Duodenal mucosa (tissue), 2 donors: ENCODE measurements around the gene HES6.
"Not testable (repeated sequence)": the region's sequence is repeated elsewhere in the genome, so short reads cannot be mapped to it uniquely, and the experiment has no call there.

Experiments
- H3K27ac ChIP-seq: one replicate; pipeline ENCODE4 v1.7.0; 2013; ENCODE audit warnings: low read depth, low read length
- H3K27me3 ChIP-seq, 2 donors: one replicate each; pipeline ENCODE4 v1.7.0; 2013; ENCODE audit warnings: low read length in 2 of 2, control low read depth in 1 of 2; ENCODE audit not compliant: insufficient read depth in 2 of 2, control insufficient read depth in 1 of 2
- H3K36me3 ChIP-seq, 2 donors: one replicate each; pipeline ENCODE4 v1.7.0; 2013; ENCODE audit warnings: low read length in 2 of 2, control low read depth in 1 of 2; ENCODE audit not compliant: insufficient read depth in 2 of 2, control insufficient read depth in 1 of 2
- H3K4me1 ChIP-seq, 2 donors: one replicate each; pipeline ENCODE4 v1.7.0; 2013; ENCODE audit warnings: low read length in 2 of 2, control low read depth in 1 of 2; ENCODE audit not compliant: insufficient read depth in 2 of 2, control insufficient read depth in 1 of 2
- H3K4me3 ChIP-seq, 2 donors: one replicate each; pipeline ENCODE4 v1.7.0; 2013; ENCODE audit warnings: low read length in 2 of 2, low read depth in 1 of 2
- H3K9ac ChIP-seq, 2 donors: one replicate each; pipeline ENCODE4 v1.7.0; 2013; ENCODE audit warnings: low read length in 2 of 2, low read depth in 1 of 2
- H3K9me3 ChIP-seq, 2 donors: one replicate each; pipeline ENCODE4 v1.7.0; 2013; ENCODE audit warnings: low read length in 2 of 2, control low read depth in 1 of 2; ENCODE audit not compliant: control insufficient read depth in 1 of 2

The HES6 gene

DNA sequence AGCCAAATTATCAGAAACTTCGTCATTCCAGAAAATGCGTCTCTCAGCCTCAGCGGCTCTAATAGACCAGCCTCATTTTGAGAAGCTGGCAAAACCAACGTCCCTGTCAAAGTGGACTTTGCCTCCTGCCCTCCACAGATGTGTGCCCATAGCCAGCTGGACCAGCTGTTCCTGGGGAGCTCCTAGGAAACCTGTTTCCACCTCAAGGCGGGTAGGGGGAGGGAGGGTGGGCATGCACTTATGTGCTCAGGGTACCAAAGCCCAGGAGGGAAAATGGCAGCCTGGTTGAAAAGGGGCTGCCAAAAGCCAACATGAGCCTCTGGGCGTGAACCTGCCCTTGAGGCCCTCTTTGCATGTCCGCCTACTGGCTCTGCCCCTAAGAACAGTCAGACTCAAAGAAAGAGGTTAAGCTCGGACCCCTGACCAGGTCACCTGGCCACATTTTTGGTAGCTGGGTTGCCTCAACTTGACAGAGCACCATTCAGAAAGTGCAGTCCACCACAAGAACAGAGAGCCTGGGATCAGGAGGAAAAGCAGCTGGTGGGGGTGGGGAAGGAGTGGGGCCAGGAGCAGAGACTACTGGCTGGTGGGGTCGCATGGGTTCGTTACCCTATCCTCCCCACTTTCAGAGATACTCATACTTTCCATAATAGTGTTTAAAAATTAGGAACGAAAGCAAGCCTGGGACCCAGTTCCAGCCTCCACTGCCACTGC lies 45.1 kb upstream of the HES6 start:
- Histone ChIP-seq H3K27ac (peak overlapping the region; percentile 73), H3K36me3 (peaks cover 0 to 4% of the 10 kb centered on the region in 2 donors), H3K9ac (peak overlapping the region; percentile 66 to 97), H3K27me3 (no peaks in the 10 kb centered on the region), H3K4me3 (peak overlapping the region; percentile 43 to 45), H3K4me1 (peaks cover 69 to 71% of the 10 kb centered on the region in 2 donors), H3K9me3 (no peaks in the 10 kb centered on the region)

DNA sequence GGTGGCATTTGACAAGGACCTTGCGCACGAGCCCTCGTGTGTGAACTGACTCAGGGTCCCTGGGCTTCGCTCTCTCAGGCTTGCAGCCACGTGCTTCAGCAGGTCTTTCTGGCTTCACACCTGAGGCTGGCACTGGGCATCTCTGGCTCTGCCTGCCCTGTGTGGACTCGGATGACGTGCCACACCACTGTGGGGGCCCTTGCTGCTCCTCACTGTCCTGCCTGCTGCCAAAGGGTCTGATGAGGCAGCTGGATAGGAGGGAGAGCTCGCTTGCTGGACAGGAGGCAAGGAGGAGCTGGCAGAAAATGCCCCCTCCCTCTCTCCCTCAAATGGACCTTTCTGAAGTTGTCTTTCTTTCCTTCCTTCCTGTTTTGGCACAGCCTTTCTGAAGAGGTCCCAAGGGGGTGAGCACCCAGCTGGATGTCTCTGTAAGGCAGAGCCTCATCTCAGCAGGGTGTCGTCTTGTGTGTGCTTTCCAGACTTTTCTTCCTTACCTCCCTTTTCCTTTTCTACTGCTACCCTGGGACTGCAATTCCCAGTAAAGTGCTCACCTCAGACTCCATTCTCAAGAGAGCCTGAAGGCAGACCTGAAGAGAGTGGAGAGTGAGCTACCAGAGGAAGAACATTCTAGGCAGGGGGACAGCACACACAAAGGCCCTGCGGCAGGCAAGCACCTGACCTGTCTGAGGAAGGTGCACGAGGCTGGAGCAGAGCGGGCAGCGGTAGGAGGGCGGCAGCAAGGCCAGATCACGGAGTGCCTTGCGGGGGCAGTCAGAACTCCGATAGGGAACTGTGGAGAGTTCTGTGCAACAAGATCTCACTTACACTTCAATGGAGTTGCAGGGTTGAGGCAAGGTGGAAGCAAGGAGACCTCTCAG lies 43.3 kb upstream of the HES6 start:
- no peak overlapping the region for H3K4me3 ChIP-seq
- H3K36me3 ChIP-seq: peaks cover 0 to 4% of the 10 kb centered on the region in 2 donors
- H3K27ac ChIP-seq: no peak overlapping the region
- H3K27me3 ChIP-seq: no peaks in the 10 kb centered on the region
- no peaks in the 10 kb centered on the region for H3K9me3 ChIP-seq
- peaks cover 70 to 75% of the 10 kb centered on the region in 2 donors for H3K4me1 ChIP-seq
- H3K9ac ChIP-seq: no peak overlapping the region

DNA sequence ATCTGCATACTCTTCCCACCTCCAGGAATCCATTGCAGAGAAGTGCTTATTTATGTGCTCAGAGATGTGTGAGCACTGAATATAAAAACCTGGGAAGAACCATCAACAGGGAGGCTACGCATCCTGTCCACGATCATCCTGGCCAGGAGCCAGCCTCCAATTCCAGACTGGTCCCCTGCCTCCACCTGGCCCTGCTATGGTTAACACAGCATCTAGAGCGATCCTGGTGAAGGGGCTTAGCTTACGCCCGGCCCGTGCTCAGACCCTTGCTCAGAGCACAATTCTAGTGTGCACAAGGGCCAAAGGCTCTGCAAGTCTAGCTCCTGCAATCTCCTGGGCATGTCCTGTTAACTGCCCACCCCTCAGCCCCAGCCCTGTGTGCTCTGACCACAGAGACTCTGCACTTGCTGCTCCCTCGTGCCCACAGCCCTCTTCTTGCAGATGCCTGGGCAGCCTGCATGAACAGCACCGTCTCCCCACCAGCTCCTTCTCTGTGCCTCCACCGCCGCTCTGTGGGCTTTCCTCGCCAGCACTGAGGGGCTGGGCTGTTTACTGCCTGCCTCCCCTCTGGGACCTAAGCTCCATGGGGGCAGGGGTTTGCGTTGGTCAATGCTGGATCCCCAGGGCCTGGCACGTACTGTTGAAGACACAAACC lies 42.1 kb upstream of the HES6 start:
- H3K9ac ChIP-seq: no peak overlapping the region
- peaks cover under 1 to 14% of the 10 kb centered on the region in 2 donors for H3K36me3 ChIP-seq
- peaks cover 58 to 64% of the 10 kb centered on the region in 2 donors for H3K4me1 ChIP-seq
- no peak overlapping the region for H3K4me3 ChIP-seq
- no peak overlapping the region for H3K27ac ChIP-seq
- H3K27me3 ChIP-seq: no peaks in the 10 kb centered on the region
- no peaks in the 10 kb centered on the region for H3K9me3 ChIP-seq

DNA sequence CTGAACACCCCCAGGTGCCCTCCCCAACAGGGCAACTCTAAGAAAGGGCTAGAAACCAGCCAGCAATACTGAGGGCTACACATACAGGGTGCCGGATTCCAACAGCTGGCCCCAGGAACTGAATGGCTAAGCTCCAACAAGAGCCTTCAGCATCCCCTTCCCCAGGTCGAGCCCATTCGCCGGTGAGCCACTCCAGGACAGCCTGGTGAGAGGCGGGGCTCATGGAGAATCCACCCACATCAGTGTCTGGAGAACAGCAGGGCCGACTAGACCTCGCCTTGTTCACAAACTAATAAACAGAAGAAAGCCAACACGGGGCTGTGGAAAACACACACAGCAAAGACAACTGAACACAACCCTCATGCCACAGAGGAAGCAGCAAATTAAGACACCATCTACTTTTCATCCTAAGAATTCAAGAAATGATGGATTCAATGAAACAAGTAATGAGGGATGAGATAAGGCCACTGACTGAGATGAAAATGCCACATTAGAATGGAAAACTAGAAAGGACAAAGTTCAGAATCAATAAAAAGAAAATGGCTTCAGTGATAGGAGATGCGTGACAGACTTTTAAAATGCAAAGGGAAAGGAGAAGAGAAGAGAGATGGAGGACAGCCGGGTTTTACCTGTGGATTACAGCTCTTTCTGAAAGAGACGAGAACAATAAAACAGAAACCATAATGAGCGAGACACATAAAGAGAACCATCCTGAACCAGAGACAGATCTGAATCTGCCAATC lies 40.4 kb upstream of the HES6 start:
- peaks cover 43 to 50% of the 10 kb centered on the region in 2 donors for H3K4me1 ChIP-seq
- peak overlapping the region in 1 of 2 donors; percentile 23 for H3K4me3 ChIP-seq
- H3K27ac ChIP-seq: no peak overlapping the region

DNA sequence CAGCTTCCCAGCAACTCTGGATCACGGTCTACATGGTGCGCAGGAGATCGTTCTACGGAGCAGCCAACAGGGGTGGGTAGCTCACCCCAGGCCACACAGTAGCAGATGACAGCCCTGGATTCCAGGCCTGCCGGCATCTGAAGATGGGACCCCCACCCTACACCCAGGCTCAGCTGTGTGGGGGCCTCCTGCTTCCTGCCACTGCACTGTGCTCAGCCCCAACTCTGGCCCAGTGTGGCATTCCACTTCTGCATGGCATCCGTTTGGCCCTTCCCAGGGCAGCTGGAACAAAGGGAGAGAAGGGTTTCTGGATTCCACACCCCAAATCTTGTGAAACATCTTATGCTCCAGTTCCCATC lies 39.5 kb upstream of the HES6 start:
- no peak overlapping the region for H3K9ac ChIP-seq
- H3K27ac ChIP-seq: no peak overlapping the region
- H3K27me3 ChIP-seq: no peaks in the 10 kb centered on the region
- peaks cover 16 to 39% of the 10 kb centered on the region in 2 donors for H3K36me3 ChIP-seq
- peaks cover 42 to 50% of the 10 kb centered on the region in 2 donors for H3K4me1 ChIP-seq
- no peak overlapping the region for H3K4me3 ChIP-seq
- H3K9me3 ChIP-seq: no peaks in the 10 kb centered on the region

More for the DNA sequence above, 40.4 kb upstream of the HES6 start:
- Histone ChIP-seq H3K27me3 (no peaks in the 10 kb centered on the region), H3K9me3 (no peaks in the 10 kb centered on the region), H3K9ac (no peak overlapping the region), H3K36me3 (peaks cover 13 to 29% of the 10 kb centered on the region in 2 donors)

DNA sequence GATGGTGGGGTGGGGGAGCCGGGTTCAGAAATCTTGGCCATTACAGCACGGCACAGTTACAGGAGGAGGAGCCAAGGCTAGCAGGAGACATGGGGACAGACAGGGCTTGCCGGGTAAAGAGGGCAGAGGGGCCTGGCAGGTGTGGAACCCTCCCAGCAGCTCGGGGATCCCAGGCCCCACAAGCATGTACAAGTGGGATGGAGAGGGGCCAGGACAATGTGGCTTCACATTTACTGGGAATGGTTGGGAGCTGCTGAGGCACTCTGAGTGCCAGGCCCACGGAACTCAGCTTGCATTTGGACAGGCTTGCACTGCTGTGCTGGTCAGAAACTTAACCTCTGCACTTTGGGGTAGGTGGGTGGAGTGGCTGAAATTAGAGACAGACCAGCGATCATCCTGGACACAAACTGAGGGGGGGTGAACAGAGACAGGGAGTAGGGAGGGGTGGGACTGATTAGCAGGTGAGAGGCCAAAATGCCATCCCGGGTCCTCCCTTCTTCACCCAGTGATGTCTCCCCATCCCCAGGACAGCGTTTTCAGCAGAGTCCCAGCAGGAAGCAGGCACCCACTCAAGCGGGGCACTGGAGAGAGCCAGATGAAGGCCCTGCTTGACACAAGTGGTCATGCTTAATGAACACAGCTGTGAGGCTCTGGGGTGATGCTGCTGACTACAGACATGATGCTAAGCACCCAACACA lies 38.9 kb upstream of the HES6 start:
- H3K27ac ChIP-seq: no peak overlapping the region
- peaks cover 16 to 42% of the 10 kb centered on the region in 2 donors for H3K36me3 ChIP-seq
- H3K27me3 ChIP-seq: no peaks in the 10 kb centered on the region
- peaks cover 43 to 54% of the 10 kb centered on the region in 2 donors for H3K4me1 ChIP-seq
- no peak overlapping the region for H3K9ac ChIP-seq
- no peak overlapping the region for H3K4me3 ChIP-seq
- no peaks in the 10 kb centered on the region for H3K9me3 ChIP-seq

DNA sequence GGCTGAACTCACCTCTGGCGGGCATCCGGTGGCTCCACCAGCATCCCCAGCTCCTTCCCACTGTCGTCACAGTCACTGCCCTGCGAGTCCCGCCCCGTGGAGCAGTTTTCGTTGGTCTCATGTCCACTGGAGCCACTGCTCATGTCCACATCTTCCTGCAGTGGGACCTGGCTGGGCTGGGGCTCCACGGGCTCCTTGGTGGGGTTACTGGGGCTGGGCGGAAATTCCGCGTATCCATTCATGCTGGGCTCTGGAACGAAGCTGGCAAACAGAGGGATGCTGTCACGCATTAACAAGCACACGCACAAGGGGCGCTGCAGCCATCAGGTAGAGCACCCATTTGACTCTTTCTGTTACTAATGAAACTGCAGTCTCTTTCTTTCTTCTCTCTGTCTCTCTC lies 37.9 kb upstream of the HES6 start:
- Histone ChIP-seq H3K4me1 (peaks cover 33 to 46% of the 10 kb centered on the region in 2 donors), H3K27me3 (no peaks in the 10 kb centered on the region), H3K27ac (no peak overlapping the region), H3K9ac (no peak overlapping the region), H3K4me3 (no peak overlapping the region), H3K9me3 (no peaks in the 10 kb centered on the region), H3K36me3 (peaks cover 20 to 50% of the 10 kb centered on the region in 2 donors)

DNA sequence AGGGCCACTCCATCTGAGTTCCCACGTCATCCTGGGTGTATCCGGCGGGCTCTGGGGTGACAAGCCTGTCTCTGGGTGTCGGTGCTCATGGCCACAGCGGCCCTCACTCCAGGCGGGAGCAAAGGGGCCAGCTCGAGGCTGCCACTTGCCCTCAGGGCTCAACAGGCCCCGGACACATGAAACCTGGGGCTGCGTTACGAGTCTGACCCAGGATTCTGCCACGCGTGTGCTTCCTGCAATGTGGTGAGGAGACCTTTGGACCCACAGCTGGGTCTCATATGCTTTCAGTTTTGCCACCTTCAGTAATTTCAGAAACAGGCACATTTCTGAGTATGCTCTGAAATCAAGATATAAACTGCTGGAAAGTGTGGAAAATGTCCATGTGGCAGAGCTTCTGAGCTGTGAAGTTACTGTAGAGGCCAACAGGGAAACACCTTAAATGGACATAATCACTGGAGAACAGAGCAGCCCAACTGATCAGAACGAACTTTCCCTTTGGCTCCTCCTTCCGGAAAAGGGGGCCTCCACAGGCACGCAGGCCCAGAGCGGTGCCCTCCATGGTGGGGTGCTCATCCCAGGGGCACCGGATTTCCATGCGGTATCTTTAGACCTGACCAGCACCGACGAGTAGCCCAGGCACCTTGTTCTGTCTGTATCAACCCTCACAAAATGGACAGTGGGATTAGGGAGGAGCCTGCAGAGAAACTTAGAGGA lies 34.5 kb upstream of the HES6 start:
- Histone ChIP-seq H3K4me3 (peak overlapping the region in 1 of 2 donors; percentile 44), H3K27me3 (no peaks in the 10 kb centered on the region), H3K9me3 (no peaks in the 10 kb centered on the region), H3K27ac (no peak overlapping the region), H3K9ac (peak overlapping the region; percentile 35 to 48), H3K4me1 (peaks cover 14 to 25% of the 10 kb centered on the region in 2 donors), H3K36me3 (peaks cover 29 to 76% of the 10 kb centered on the region in 2 donors)

DNA sequence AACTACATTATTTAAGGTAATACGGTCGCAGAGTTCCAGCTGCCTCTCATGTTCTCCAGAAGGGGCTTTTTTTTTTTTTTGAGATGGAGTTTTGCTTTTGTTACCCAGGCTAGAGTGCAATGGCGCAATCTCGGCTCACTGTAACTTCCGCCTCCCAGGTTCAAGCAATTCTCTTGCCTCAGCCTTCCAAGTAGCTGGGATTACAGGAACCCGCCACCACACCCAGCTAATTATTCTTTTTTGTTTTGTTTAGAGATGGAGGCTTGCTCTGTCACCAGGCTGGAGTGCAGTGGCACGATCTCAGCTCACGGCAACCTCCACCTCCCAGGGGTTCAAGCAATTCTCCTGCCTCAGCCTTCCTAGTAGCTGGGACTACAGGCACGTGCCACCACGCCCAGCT lies 33.6 kb upstream of the HES6 start:
- not testable (repeated sequence) for H3K9me3 ChIP-seq, H3K27me3 ChIP-seq, H3K27ac ChIP-seq, H3K4me3 ChIP-seq, H3K9ac ChIP-seq
- H3K4me1 ChIP-seq: peaks cover 13 to 18% of the 10 kb centered on the region in 2 donors
- peaks cover 35 to 79% of the 10 kb centered on the region in 2 donors for H3K36me3 ChIP-seq
